Measurements from ENCODE around the gene GRID2. TPM values are rescaled to one million over a fixed set of nuclear protein-coding genes. Genes with fewer than 3 reads are reported as not detected.

Gene GRID2
- polyA plus RNA-seq, 1 of the 3 experiments (the other 2 are of a cell fraction), result not detected

DNA sequence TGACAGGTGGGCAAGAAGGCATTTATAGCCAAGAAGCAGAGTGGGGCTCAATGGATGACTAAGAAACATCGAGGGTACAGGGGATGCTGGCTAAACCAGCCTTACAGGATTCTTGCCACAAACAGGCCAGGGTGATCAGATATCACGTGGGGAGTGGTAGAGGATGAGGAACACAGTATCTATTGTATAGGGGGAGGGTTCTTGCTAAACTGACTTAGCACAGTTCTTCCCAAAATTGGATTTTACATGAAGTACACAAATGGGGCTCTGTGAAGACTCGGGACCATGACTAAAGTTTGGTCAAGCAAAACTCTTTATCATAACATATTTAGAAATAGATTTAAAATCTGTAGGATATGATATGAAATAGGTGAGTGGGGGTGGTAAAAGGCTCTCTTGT is 1380.8 kb downstream of the GRID2 start:
- ChIA-PET CTCF (no interaction called here), POLR2A (no interaction called here)
- Histone ChIP-seq H3K4me2 (no peak overlapping the region), H3K79me2 (ENCODE audit: insufficient read depth) (no peaks in the 10 kb centered on the region), H3K27me3 (ENCODE audit: insufficient read depth) (no peaks in the 10 kb centered on the region), H4K20me1 (ENCODE audit: insufficient read depth) (no peaks in the 10 kb centered on the region), H3K36me3 (replicated peaks in 1 of 2; ENCODE audit: control insufficient read depth in 1 of 2, insufficient read depth in 2 of 2, low read length in 1 of 2) (no peaks in the 10 kb centered on the region), H3K9me3 (no peaks in the 10 kb centered on the region), H3K27ac (ENCODE audit: low read depth in 2 of 2, low read length in 1 of 2) (no peak overlapping the region), H3K4me1 (ENCODE audit: control insufficient read depth in 1 of 2, insufficient read depth in 2 of 2, low read depth in 1 of 2, low read length in 1 of 2) (no peaks in the 10 kb centered on the region), H3K9ac (no peak overlapping the region), H2AFZ (ENCODE audit: low read depth) (no peak overlapping the region), H3F3A (replicated peaks; ENCODE audit: insufficient read depth) (no peaks in the 10 kb centered on the region), H3K4me3 (ENCODE audit: low read depth in 2 of 2, low read length in 1 of 2) (no peak overlapping the region), H3K9me2 (no peaks in the 10 kb centered on the region)
- DNase-seq, result no peak
- WGBS (ENCODE audit: low lambda C conversion rate), result 28% methylated on average over 3 of the region's 3 CpGs
- TF ChIP-seq TEAD4 (IDR thresholded peaks at IDR 0.05; ENCODE audit: borderline replicate concordance, insufficient read depth) (no peak), FOXJ3 (CRISPR knock-in tag; IDR thresholded peaks at IDR 0.05) (no peak), FOXM1 (IDR thresholded peaks at IDR 0.05; ENCODE audit: low read depth) (no peak), RFX5 (IDR thresholded peaks at IDR 0.05; ENCODE audit: low read length) (no peak), ELF1 (IDR thresholded peaks at IDR 0.05) (no peak), GABPA (IDR thresholded peaks at IDR 0.05; ENCODE audit: low read depth) (no peak), POLR2AphosphoS5 (IDR thresholded peaks at IDR 0.05; ENCODE audit: low read depth, low read length) (no peak), NFIC (IDR thresholded peaks at IDR 0.05; ENCODE audit: borderline replicate concordance) (no peak), TCF12 (IDR thresholded peaks at IDR 0.05) (no peak), EP300 (IDR thresholded peaks at IDR 0.05; ENCODE audit: borderline replicate concordance in 1 of 2, low read depth in 1 of 2, low read length in 1 of 2) (no peak), GATA2 (CRISPR knock-in tag; IDR thresholded peaks at IDR 0.05) (no peak), YY1 (IDR thresholded peaks at IDR 0.05; ENCODE audit: low read depth) (no peak), TAF1 (IDR thresholded peaks at IDR 0.05; ENCODE audit: borderline replicate concordance, low read depth, low read length) (no peak), NRF1 (IDR thresholded peaks at IDR 0.05; ENCODE audit: low read depth, low read length) (no peak)
- TF ChIP-seq, protein P1, sequence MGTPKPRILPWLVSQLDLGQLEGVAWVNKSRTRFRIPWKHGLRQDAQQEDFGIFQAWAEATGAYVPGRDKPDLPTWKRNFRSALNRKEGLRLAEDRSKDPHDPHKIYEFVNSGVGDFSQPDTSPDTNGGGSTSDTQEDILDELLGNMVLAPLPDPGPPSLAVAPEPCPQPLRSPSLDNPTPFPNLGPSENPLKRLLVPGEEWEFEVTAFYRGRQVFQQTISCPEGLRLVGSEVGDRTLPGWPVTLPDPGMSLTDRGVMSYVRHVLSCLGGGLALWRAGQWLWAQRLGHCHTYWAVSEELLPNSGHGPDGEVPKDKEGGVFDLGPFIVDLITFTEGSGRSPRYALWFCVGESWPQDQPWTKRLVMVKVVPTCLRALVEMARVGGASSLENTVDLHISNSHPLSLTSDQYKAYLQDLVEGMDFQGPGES (IDR thresholded peaks at IDR 0.05; ENCODE audit: low read depth, low read length), result no peak
- TF ChIP-seq, protein P2, sequence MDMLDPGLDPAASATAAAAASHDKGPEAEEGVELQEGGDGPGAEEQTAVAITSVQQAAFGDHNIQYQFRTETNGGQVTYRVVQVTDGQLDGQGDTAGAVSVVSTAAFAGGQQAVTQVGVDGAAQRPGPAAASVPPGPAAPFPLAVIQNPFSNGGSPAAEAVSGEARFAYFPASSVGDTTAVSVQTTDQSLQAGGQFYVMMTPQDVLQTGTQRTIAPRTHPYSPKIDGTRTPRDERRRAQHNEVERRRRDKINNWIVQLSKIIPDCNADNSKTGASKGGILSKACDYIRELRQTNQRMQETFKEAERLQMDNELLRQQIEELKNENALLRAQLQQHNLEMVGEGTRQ (IDR thresholded peaks at IDR 0.05; ENCODE audit: borderline replicate concordance, low read depth, low read length), result no peak
- TF ChIP-seq, protein P3, sequence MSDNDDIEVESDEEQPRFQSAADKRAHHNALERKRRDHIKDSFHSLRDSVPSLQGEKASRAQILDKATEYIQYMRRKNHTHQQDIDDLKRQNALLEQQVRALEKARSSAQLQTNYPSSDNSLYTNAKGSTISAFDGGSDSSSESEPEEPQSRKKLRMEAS (IDR thresholded peaks at IDR 0.05; ENCODE audit: low read depth), result no peak
- TF ChIP-seq, protein P4, sequence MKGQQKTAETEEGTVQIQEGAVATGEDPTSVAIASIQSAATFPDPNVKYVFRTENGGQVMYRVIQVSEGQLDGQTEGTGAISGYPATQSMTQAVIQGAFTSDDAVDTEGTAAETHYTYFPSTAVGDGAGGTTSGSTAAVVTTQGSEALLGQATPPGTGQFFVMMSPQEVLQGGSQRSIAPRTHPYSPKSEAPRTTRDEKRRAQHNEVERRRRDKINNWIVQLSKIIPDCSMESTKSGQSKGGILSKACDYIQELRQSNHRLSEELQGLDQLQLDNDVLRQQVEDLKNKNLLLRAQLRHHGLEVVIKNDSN (IDR thresholded peaks at IDR 0.05; ENCODE audit: borderline replicate concordance, low read depth), result no peak

DNA sequence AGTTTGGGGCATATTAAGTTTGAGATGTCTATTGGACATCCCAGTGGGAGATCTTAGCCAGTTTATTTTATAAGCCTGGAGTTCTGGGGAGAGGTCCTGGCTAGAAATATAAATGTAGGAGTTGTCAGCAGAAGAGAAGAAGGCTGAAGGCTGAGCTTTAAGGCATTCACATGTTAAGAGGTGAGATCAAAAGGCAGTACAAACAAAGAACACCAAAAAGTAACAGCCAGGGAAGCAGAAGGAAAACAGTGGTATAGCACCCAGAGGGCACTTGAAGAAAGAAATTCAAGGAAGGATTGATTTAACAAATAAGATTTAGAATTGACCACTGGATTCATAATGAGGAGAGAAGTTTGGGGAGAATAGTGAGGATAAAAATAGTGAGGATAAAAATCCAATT is 1383.5 kb downstream of the GRID2 start:
- no peak overlapping the region for H3K27ac ChIP-seq (ENCODE audit: low read depth in 2 of 2, low read length in 1 of 2)
- no peaks in the 10 kb centered on the region for H3K9me2 ChIP-seq
- TF ChIP-seq ELF1 (IDR thresholded peaks at IDR 0.05), result no peak
- no peaks in the 10 kb centered on the region for H4K20me1 ChIP-seq (ENCODE audit: insufficient read depth)
- H3K4me2 ChIP-seq, result no peak overlapping the region
- no peak for DNase-seq
- H3K9ac ChIP-seq, result no peak overlapping the region
- no peaks in the 10 kb centered on the region for H3K9me3 ChIP-seq
- H3K27me3 ChIP-seq (ENCODE audit: insufficient read depth), result no peaks in the 10 kb centered on the region
- no peaks in the 10 kb centered on the region for H3K36me3 ChIP-seq (replicated peaks in 1 of 2; ENCODE audit: control insufficient read depth in 1 of 2, insufficient read depth in 2 of 2, low read length in 1 of 2)
- H3F3A ChIP-seq (replicated peaks; ENCODE audit: insufficient read depth), result no peaks in the 10 kb centered on the region
- no peaks in the 10 kb centered on the region for H3K79me2 ChIP-seq (ENCODE audit: insufficient read depth)
- no peak overlapping the region for H2AFZ ChIP-seq (ENCODE audit: low read depth)
- CTCF ChIA-PET, result no interaction called here
- no peaks in the 10 kb centered on the region for H3K4me1 ChIP-seq (ENCODE audit: control insufficient read depth in 1 of 2, insufficient read depth in 2 of 2, low read depth in 1 of 2, low read length in 1 of 2)
- POLR2A ChIA-PET, result no interaction called here
- H3K4me3 ChIP-seq (ENCODE audit: low read depth in 2 of 2, low read length in 1 of 2), result no peak overlapping the region

All from SK-N-SH (cell line).